Measurements from ENCODE around the gene INO80C. TPM values are rescaled to one million over a fixed set of nuclear protein-coding genes. Genes with fewer than 3 reads are reported as not detected.
"Not testable (repeated sequence)": the region's sequence is repeated elsewhere in the genome, so short reads cannot be mapped to it uniquely, and the experiment has no call there.

The INO80C gene
- total RNA-seq, 1 experiment from 2014 or later, result 42.3 TPM

DNA sequence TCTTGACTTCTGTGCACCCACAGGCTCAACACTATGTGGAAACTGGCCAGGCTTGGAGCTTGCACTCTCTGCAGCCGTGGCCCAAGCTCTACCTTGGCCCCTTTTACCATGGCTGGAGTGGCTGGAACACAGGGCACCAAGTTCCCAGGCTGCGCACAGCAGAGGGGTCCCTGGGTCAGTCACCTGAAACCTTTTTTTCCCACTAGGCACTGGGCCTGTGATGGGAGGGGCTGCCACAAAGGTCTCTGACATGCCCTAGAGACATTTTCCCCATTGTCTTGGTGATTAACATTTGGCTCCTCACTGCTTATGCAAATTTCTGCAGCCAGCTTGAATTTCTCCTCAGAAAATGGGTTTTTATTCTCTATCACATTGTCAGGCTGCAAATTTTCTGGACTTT, 9.4 kb downstream of the INO80C start:
- H3K4me1 Mint-ChIP-seq, result peaks cover 78% of the 10 kb centered on the region
- CTCF ChIA-PET, result interaction anchor here (0.8 kb wide), 1 partner anchor 18 kb away, joined by 3 read pairs; no protein-coding TSS in a partner anchor
- H3K27me3 Mint-ChIP-seq (ENCODE audit: low read depth); POLR2A ChIA-PET; H3K9me3 Mint-ChIP-seq: not testable (repeated sequence)
- peak overlapping the region; percentile 55 for H3K4me3 Mint-ChIP-seq
- ATAC-seq (peak; percentile 89), DNase-seq (ENCODE audit: low spot score) (peak; percentile 81)
- TF ChIP-seq, protein P1, sequence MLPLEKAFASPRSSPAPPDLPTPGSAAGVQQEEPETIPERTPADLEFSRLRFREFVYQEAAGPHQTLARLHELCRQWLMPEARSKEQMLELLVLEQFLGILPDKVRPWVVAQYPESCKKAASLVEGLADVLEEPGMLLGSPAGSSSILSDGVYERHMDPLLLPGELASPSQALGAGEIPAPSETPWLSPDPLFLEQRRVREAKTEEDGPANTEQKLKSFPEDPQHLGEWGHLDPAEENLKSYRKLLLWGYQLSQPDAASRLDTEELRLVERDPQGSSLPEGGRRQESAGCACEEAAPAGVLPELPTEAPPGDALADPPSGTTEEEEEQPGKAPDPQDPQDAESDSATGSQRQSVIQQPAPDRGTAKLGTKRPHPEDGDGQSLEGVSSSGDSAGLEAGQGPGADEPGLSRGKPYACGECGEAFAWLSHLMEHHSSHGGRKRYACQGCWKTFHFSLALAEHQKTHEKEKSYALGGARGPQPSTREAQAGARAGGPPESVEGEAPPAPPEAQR (CRISPR knock-in tag; IDR thresholded peaks at IDR 0.05), result 0 out of 2 replicates have a peak, but pooled peaks have one; percentile 39
- peak overlapping the region; percentile 98 for H3K27ac Mint-ChIP-seq
- H3K36me3 Mint-ChIP-seq, result peaks cover 11% of the 10 kb centered on the region

DNA sequence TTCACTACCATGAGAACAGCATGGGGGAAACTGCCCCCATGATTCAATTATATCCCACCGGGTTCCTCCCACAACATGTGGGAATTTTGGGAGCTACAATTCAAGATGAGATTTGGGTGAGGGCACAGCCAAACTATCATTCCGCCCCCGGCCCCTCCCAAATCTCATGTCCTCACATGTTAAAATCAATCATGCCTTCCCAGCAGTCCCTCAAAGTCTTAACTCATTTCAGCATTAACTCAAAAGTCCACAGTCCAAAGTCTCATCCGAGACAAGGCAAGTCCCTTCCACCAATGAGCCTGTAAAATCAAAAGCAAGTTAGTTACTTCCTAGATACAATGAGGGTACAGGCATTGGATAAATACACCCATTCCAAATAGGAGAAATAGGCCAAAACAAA, 10.2 kb downstream of the INO80C start:
- Mint-ChIP-seq H3K36me3 (peaks cover 11% of the 10 kb centered on the region), H3K27ac (peak overlapping the region; percentile 97), H3K4me3 (peak overlapping the region; percentile 55), H3K4me1 (peaks cover 71% of the 10 kb centered on the region)
- POLR2A ChIA-PET; ATAC-seq; DNase-seq (ENCODE audit: low spot score); H3K9me3 Mint-ChIP-seq; H3K27me3 Mint-ChIP-seq (ENCODE audit: low read depth): not testable (repeated sequence)
- CTCF ChIA-PET, result interaction anchor here (0.8 kb wide), 1 partner anchor 17 kb away, joined by 3 read pairs; no protein-coding TSS in a partner anchor

DNA sequence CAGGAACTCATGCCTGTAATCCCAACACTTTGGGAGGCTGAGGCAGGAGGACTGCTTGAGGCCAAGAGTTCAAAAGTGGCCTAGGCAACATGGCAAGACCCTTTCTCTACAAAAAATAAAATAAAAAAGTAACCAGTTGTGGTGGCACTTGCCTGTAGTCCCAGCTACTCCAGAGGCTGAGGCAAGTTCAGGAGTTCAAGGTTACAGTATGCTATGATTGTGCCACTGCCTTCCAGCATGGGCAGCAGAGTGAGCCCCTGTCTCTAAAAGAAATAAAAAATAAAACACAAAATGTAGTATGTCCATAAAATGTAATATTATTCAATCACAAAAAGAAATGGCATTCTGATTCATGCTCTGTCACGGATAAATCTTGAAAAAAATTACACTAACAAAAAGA, 11.9 kb downstream of the INO80C start:
- CTCF ChIA-PET, result no interaction called here
- DNase-seq (ENCODE audit: low spot score) (no peak), ATAC-seq (no peak)
- POLR2A ChIA-PET, result no interaction called here
- H3K27me3 Mint-ChIP-seq (ENCODE audit: low read depth), result no peaks in the 10 kb centered on the region; the same call in 1 of the 2 replicates
- peaks cover 11% of the 10 kb centered on the region for H3K36me3 Mint-ChIP-seq
- no peaks in the 10 kb centered on the region for H3K9me3 Mint-ChIP-seq
- H3K27ac Mint-ChIP-seq, result no peak overlapping the region
- H3K4me3 Mint-ChIP-seq, result peak overlapping the region; percentile 42
- TF ChIP-seq, protein P2, sequence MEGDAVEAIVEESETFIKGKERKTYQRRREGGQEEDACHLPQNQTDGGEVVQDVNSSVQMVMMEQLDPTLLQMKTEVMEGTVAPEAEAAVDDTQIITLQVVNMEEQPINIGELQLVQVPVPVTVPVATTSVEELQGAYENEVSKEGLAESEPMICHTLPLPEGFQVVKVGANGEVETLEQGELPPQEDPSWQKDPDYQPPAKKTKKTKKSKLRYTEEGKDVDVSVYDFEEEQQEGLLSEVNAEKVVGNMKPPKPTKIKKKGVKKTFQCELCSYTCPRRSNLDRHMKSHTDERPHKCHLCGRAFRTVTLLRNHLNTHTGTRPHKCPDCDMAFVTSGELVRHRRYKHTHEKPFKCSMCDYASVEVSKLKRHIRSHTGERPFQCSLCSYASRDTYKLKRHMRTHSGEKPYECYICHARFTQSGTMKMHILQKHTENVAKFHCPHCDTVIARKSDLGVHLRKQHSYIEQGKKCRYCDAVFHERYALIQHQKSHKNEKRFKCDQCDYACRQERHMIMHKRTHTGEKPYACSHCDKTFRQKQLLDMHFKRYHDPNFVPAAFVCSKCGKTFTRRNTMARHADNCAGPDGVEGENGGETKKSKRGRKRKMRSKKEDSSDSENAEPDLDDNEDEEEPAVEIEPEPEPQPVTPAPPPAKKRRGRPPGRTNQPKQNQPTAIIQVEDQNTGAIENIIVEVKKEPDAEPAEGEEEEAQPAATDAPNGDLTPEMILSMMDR (IDR thresholded peaks at IDR 0.05), result no peak
- TF ChIP-seq, protein P3, sequence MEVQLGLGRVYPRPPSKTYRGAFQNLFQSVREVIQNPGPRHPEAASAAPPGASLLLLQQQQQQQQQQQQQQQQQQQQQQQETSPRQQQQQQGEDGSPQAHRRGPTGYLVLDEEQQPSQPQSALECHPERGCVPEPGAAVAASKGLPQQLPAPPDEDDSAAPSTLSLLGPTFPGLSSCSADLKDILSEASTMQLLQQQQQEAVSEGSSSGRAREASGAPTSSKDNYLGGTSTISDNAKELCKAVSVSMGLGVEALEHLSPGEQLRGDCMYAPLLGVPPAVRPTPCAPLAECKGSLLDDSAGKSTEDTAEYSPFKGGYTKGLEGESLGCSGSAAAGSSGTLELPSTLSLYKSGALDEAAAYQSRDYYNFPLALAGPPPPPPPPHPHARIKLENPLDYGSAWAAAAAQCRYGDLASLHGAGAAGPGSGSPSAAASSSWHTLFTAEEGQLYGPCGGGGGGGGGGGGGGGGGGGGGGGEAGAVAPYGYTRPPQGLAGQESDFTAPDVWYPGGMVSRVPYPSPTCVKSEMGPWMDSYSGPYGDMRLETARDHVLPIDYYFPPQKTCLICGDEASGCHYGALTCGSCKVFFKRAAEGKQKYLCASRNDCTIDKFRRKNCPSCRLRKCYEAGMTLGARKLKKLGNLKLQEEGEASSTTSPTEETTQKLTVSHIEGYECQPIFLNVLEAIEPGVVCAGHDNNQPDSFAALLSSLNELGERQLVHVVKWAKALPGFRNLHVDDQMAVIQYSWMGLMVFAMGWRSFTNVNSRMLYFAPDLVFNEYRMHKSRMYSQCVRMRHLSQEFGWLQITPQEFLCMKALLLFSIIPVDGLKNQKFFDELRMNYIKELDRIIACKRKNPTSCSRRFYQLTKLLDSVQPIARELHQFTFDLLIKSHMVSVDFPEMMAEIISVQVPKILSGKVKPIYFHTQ (CRISPR knock-in tag; IDR thresholded peaks at IDR 0.05), result no peak
- H3K4me1 Mint-ChIP-seq, result peaks cover 56% of the 10 kb centered on the region

DNA sequence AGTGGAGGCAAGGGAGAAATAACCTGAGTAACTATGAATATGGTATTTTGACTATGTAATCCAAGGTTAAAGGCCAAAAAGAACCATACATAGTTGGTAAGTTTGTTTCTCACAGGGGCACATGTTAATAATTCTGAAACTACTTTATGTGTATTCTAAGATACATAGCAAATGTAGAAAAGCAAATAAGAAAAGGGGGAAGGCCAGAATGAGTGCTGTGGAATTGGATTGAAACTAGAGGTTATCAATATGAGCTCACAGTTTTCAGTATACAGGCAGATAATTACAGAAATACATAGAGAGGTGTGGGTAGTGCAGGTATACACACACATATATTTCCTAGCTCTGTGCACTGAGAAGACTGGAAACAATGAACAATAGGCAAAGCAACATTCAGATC, 13.7 kb downstream of the INO80C start:
- no peak overlapping the region for H3K27ac Mint-ChIP-seq
- no peak for ATAC-seq
- H3K36me3 Mint-ChIP-seq, result peaks cover 9% of the 10 kb centered on the region
- POLR2A ChIA-PET, result no interaction called here
- peaks cover 38% of the 10 kb centered on the region for H3K4me1 Mint-ChIP-seq
- no peak for DNase-seq (ENCODE audit: low spot score)
- H3K27me3 Mint-ChIP-seq (ENCODE audit: low read depth), result no peaks in the 10 kb centered on the region; the same call in 1 of the 2 replicates
- no peak overlapping the region for H3K4me3 Mint-ChIP-seq
- CTCF ChIA-PET, result no interaction called here
- H3K9me3 Mint-ChIP-seq, result no peaks in the 10 kb centered on the region
- TF ChIP-seq, protein P4, sequence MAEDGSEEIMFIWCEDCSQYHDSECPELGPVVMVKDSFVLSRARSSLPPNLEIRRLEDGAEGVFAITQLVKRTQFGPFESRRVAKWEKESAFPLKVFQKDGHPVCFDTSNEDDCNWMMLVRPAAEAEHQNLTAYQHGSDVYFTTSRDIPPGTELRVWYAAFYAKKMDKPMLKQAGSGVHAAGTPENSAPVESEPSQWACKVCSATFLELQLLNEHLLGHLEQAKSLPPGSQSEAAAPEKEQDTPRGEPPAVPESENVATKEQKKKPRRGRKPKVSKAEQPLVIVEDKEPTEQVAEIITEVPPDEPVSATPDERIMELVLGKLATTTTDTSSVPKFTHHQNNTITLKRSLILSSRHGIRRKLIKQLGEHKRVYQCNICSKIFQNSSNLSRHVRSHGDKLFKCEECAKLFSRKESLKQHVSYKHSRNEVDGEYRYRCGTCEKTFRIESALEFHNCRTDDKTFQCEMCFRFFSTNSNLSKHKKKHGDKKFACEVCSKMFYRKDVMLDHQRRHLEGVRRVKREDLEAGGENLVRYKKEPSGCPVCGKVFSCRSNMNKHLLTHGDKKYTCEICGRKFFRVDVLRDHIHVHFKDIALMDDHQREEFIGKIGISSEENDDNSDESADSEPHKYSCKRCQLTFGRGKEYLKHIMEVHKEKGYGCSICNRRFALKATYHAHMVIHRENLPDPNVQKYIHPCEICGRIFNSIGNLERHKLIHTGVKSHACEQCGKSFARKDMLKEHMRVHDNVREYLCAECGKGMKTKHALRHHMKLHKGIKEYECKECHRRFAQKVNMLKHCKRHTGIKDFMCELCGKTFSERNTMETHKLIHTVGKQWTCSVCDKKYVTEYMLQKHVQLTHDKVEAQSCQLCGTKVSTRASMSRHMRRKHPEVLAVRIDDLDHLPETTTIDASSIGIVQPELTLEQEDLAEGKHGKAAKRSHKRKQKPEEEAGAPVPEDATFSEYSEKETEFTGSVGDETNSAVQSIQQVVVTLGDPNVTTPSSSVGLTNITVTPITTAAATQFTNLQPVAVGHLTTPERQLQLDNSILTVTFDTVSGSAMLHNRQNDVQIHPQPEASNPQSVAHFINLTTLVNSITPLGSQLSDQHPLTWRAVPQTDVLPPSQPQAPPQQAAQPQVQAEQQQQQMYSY (CRISPR knock-in tag; IDR thresholded peaks at IDR 0.05), result no peak
- TF ChIP-seq, protein P5, sequence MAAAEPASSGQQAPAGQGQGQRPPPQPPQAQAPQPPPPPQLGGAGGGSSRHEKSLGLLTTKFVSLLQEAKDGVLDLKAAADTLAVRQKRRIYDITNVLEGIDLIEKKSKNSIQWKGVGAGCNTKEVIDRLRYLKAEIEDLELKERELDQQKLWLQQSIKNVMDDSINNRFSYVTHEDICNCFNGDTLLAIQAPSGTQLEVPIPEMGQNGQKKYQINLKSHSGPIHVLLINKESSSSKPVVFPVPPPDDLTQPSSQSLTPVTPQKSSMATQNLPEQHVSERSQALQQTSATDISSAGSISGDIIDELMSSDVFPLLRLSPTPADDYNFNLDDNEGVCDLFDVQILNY (CRISPR knock-in tag; IDR thresholded peaks at IDR 0.05), result no peak
- TF ChIP-seq SMAD4 (CRISPR knock-in tag; IDR thresholded peaks at IDR 0.05), result no peak
- TF ChIP-seq ZNF138 (CRISPR knock-in tag; conservative IDR thresholded peaks at IDR 0.05), result no peak
- TF ChIP-seq, protein P6, sequence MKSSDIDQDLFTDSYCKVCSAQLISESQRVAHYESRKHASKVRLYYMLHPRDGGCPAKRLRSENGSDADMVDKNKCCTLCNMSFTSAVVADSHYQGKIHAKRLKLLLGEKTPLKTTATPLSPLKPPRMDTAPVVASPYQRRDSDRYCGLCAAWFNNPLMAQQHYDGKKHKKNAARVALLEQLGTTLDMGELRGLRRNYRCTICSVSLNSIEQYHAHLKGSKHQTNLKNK (CRISPR knock-in tag; IDR thresholded peaks at IDR 0.05), result no peak
- TF ChIP-seq, protein P7, sequence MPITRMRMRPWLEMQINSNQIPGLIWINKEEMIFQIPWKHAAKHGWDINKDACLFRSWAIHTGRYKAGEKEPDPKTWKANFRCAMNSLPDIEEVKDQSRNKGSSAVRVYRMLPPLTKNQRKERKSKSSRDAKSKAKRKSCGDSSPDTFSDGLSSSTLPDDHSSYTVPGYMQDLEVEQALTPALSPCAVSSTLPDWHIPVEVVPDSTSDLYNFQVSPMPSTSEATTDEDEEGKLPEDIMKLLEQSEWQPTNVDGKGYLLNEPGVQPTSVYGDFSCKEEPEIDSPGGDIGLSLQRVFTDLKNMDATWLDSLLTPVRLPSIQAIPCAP (CRISPR knock-in tag; IDR thresholded peaks at IDR 0.05), result no peak
- TF ChIP-seq, protein P8, sequence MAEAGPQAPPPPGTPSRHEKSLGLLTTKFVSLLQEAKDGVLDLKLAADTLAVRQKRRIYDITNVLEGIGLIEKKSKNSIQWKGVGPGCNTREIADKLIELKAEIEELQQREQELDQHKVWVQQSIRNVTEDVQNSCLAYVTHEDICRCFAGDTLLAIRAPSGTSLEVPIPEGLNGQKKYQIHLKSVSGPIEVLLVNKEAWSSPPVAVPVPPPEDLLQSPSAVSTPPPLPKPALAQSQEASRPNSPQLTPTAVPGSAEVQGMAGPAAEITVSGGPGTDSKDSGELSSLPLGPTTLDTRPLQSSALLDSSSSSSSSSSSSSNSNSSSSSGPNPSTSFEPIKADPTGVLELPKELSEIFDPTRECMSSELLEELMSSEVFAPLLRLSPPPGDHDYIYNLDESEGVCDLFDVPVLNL (CRISPR knock-in tag; IDR thresholded peaks at IDR 0.05; ENCODE audit: borderline replicate concordance, low read depth), result no peak
- TF ChIP-seq, protein P9, sequence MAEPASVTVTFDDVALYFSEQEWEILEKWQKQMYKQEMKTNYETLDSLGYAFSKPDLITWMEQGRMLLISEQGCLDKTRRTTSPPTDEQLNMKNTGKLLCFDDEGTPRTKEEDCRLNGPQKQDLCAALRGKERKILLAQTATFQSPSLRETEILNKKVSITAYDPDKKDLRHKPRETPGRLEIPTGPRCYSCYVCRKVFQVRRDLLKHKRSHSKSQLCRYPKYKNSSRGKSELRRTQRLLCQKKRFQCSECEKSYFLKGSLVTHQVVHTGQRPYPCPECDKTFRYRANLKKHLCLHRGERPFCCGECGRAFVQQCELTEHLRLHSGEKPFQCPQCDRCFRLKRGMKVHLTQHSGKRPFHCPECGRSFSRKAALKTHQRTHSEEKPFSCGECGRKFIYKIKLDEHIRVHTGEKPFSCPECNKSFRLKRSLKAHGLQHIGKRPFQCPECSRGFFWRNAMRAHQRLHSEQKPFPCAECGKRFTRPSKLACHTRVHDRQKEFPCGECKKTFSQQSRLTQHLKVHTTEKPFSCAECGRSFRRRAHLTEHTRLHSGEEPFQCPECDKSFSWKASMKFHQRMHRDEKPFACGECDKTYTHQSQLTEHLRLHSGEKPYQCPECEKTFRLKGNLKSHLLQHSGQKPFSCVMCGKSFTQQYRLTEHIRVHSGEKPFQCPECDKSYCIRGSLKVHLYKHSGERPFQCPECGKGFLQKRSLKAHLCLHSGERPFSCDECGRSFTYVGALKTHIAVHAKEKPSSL (CRISPR knock-in tag; conservative IDR thresholded peaks at IDR 0.05), result no peak
- TF ChIP-seq ZNF671 (CRISPR knock-in tag; IDR thresholded peaks at IDR 0.05), result no peak

All from WTC11 (cell line).